Measurements from ENCODE around the gene TUBB6.

TUBB6 gene

GRCh38 chr18:12345491-12346239, 37.6 kb downstream of the TUBB6 start:
- no peak for DNase-seq

- DNase-seq: no peak
These were observed 38.2 kb downstream of the TUBB6 start for GRCh38 chr18:12346240-12346565.

GRCh38 chr18:12347895-12348294, 39.9 kb downstream of the TUBB6 start:
- no peak for DNase-seq

- no peak for DNase-seq
These were observed 44.1 kb downstream of the TUBB6 start for GRCh38 chr18:12352188-12352587.

GRCh38 chr18:12359515-12359927, 51.5 kb downstream of the TUBB6 start:
- DNase-seq: no peak

- DNase-seq: peak; percentile 17
These were observed 53.8 kb downstream of the TUBB6 start for GRCh38 chr18:12361770-12362378.

GRCh38 chr18:12362473-12363174, 54.6 kb downstream of the TUBB6 start:
- DNase-seq: no peak

- no peak for DNase-seq
These were observed 58.3 kb downstream of the TUBB6 start for GRCh38 chr18:12366379-12366778.

GRCh38 chr18:12366784-12367183, 58.7 kb downstream of the TUBB6 start:
- DNase-seq: no peak

GRCh38 chr18:12369211-12369610, 61.2 kb downstream of the TUBB6 start:
- no peak for DNase-seq

GRCh38 chr18:12371590-12371989, 63.5 kb downstream of the TUBB6 start:
- no peak for DNase-seq

GRCh38 chr18:12372406-12372805, 64.4 kb downstream of the TUBB6 start:
- no peak for DNase-seq

GRCh38 chr18:12373116-12373770, 65.2 kb downstream of the TUBB6 start:
- no peak for DNase-seq

GRCh38 chr18:12373771-12374116, 65.7 kb downstream of the TUBB6 start:
- no peak for DNase-seq

- DNase-seq: peak; percentile 60
These were observed 66.4 kb downstream of the TUBB6 start for GRCh38 chr18:12374401-12374800.

Measured in activated CD4-positive, alpha-beta T cell treated with anti-CD3 and anti-CD28 coated beads, Interleukin-10, Interleukin-2, amounts not matched to agents 100 ng/mL and 50 ng/mL, durations not matched to agents 16 hours and 8 hours (primary cell).